Keratinocyte (primary cell): ENCODE data around the gene ZNF416. TPM values are rescaled to one million over a fixed set of nuclear protein-coding genes. Genes with fewer than 3 reads are reported as not detected.

ENCODE experiments used
- DNase-seq: peaks from one replicate; pipeline ENCODE4 v3.0.0-alpha.2; 2011; ENCODE audit warnings: low read depth, missing footprints, low spot score
- FAIRE-seq: peaks from 2 replicates; lab custom pipeline; 2011; peaks lifted over from hg19 to GRCh38; lab: Jason Lieb, UNC
- H2AFZ ChIP-seq: 2 replicates; pipeline ENCODE4 v1.6.0; 2012; ENCODE audit warnings: low read length, control low read depth, inconsistent platforms; ENCODE audit not compliant: control insufficient read depth
- H3K27ac ChIP-seq: 2 replicates; pipeline ENCODE4 v1.5.1; 2011; ENCODE audit warnings: low read length; ENCODE audit not compliant: control insufficient read depth, insufficient read depth
- H3K27me3 ChIP-seq: 3 replicates; pipeline ENCODE4 v1.6.0; 2011; ENCODE audit warnings: low read length; ENCODE audit not compliant: control insufficient read depth, insufficient read depth; ENCODE audit errors: extremely low read depth
- H3K36me3 ChIP-seq, 2 experiments: 2 replicates in 1 of 2; 3 replicates in 1 of 2; pipeline ENCODE4 v1.5.1; 2011; ENCODE audit warnings: low read length in 2 of 2, mild to moderate bottlenecking in 1 of 2; ENCODE audit not compliant: control insufficient read depth in 2 of 2, insufficient read depth in 2 of 2; ENCODE audit errors: extremely low read depth in 1 of 2
- H3K4me1 ChIP-seq: 3 replicates; pipeline ENCODE4 v1.5.1; 2011; ENCODE audit warnings: low read length; ENCODE audit not compliant: control insufficient read depth, insufficient read depth; ENCODE audit errors: extremely low read depth
- H3K4me2 ChIP-seq: 3 replicates; pipeline ENCODE4 v1.6.0; 2011; ENCODE audit warnings: low read depth, low read length; ENCODE audit not compliant: control insufficient read depth, insufficient read depth; ENCODE audit errors: extremely low read depth
- H3K4me3 ChIP-seq, 3 experiments: fragments of 200-600 bp in 1 of 3; sonication (generic) in 1 of 3; 2 replicates in 2 of 3; 3 replicates in 1 of 3; pipeline ENCODE4 v1.5.1; 2011 to 2016; ENCODE audit warnings: low read length in 3 of 3, mild to moderate bottlenecking in 3 of 3, control low read depth in 2 of 3, inconsistent platforms in 1 of 3, low read depth in 1 of 3, mixed read lengths in 1 of 3, mixed run types in 1 of 3, moderate library complexity in 1 of 3; ENCODE audit not compliant: control insufficient read depth in 2 of 3, insufficient read depth in 2 of 3; ENCODE audit errors: extremely low read depth in 1 of 3
- H3K79me2 ChIP-seq: 2 replicates; pipeline ENCODE4 v1.6.0; 2012; ENCODE audit warnings: low read length; ENCODE audit not compliant: control insufficient read depth, insufficient read depth
- H3K9ac ChIP-seq: 3 replicates; pipeline ENCODE4 v1.6.0; 2011; ENCODE audit warnings: low read length; ENCODE audit not compliant: control insufficient read depth, insufficient read depth; ENCODE audit errors: extremely low read depth
- H3K9me1 ChIP-seq: 3 replicates; pipeline ENCODE4 v1.6.0; 2011; ENCODE audit warnings: low read length; ENCODE audit not compliant: control insufficient read depth, insufficient read depth; ENCODE audit errors: extremely low read depth
- H3K9me3 ChIP-seq: 2 replicates; pipeline ENCODE4 v1.5.1; 2012; ENCODE audit warnings: low read depth, low read length; ENCODE audit not compliant: control insufficient read depth
- H4K20me1 ChIP-seq: 3 replicates; pipeline ENCODE4 v1.6.0; 2011; ENCODE audit warnings: low read length; ENCODE audit not compliant: control insufficient read depth, insufficient read depth; ENCODE audit errors: extremely low read depth
- EZH2 ChIP-seq: IDR thresholded peaks from one replicate; pipeline ENCODE4 v1.6.1; 2012; ENCODE audit warnings: inconsistent platforms, mild to moderate bottlenecking, low read length, moderate library complexity
- dilution Hi-C: fragments of 300-500 bp; cut with MboI; formaldehyde crosslinking; loops from one replicate; pipeline ENCODE4 v1.7.0; 2020; ENCODE audit warnings: low sequenced_read_pairs; ENCODE audit not compliant: extremely low pct_ligation_motif_present
- polyA plus RNA-seq, 5 experiments: library from polyadenylated mRNA; depleted of rRNA in 3 of 5; stranded (reverse) in 3 of 5; stranded (forward) in 1 of 5; unstranded in 1 of 5; fragments of >200 nt; gene quantifications; 1 replicate in 1 of 5; 2 replicates in 3 of 5; 3 replicates in 1 of 5; pipeline versions ENCODE4 v1.2.1 to v1.2.3, GENCODE V29; 2011 to 2012; ENCODE audit warnings: missing spikeins in 2 of 5, low read depth in 1 of 5, low replicate concordance in 1 of 5
- TF ChIP-seq, protein P1 (sequence below), 3 experiments: IDR thresholded peaks in 1 of 3; conservative IDR thresholded peaks in 1 of 3; optimal IDR thresholded peaks in 1 of 3; 2 replicates in 2 of 3; 3 replicates in 1 of 3; pipeline versions ENCODE3 to v1.5.1; 2011; ENCODE audit warnings: low read length in 3 of 3, mild to moderate bottlenecking in 3 of 3, moderate library complexity in 2 of 3, control low read depth in 1 of 3, inconsistent platforms in 1 of 3; ENCODE audit not compliant: insufficient read depth in 2 of 3; ENCODE audit errors: extremely low read depth in 1 of 3

ZNF416 gene
- polyA plus RNA-seq, 1 donor (not counting 4 experiments of a cell fraction or from before 2014, with no cell fraction given): 4.4 TPM

DNA sequence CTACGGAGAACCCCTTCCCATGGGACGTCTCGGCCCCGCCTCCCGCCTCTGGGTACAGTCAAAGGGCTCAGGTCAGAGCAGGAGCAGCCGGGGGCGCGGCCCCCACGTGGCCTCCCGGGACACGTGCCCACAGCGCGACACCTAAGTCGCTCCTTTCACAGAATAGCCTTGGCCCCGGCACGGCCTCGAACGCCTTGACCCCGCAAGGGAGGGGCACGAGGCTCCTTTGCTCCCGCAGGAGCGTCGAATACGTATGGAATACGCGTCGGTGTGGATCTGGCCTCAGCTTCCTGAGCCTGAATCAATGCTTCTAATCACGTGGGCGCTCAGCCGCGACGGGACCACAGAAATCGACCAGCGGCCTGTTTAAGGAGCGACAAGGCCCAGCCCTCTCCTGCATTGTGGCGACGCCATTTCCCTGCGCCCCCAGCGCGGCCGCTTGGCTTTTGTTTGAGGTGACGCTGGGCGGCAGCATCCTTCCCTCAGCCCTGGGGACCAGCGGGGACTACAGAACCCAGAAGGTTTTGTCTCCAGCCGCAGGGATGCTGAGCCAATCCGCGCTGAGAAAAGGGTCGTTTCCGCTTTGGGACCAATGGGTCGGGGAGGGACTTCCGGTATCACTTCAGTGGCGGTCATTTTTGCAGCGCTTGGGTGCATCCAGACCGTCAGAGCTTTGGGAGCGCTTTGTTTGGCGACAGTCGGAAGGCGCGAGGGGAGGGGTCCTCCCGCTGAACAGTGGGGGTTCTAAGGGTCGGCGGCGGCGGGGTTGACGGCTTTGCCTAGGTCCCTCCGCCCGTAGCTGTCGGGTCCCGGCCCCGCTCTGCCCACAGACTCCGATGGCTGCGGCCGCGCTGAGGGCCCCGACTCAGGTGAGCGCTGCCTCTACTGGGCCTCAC is 5.1 kb upstream of the ZNF416 start, which contains the start of gene ZIK1:
Gene ZIK1, plus strand, starts transcription at position 625 of the 896 bp plus-strand sequence. Its CDS starts 212 bp downstream, at position 837.
- Histone ChIP-seq H2AFZ (peak within 1 kb of the TSS; percentile 93), H3K9me1 (no peaks in the 10 kb centered on the region), H3K79me2 (peaks cover 2% of the 10 kb centered on the region), H3K4me2 (peak within 1 kb of the TSS; percentile 85), H3K9ac (peak within 1 kb of the TSS; percentile 47), H4K20me1 (no peaks in the 10 kb centered on the region), H3K27me3 (no peaks in the 10 kb centered on the region), H3K4me1 (peaks cover 20% of the 10 kb centered on the region), H3K27ac (peak within 1 kb of the TSS; percentile 31), H3K9me3 (peaks cover 12% of the 10 kb centered on the region), H3K4me3 (peak within 1 kb of the TSS; percentile 61 to 81 (median 73)), H3K36me3 (no peaks in the 10 kb centered on the region)
- no peak for TF ChIP-seq EZH2
- TF ChIP-seq, protein P1, sequence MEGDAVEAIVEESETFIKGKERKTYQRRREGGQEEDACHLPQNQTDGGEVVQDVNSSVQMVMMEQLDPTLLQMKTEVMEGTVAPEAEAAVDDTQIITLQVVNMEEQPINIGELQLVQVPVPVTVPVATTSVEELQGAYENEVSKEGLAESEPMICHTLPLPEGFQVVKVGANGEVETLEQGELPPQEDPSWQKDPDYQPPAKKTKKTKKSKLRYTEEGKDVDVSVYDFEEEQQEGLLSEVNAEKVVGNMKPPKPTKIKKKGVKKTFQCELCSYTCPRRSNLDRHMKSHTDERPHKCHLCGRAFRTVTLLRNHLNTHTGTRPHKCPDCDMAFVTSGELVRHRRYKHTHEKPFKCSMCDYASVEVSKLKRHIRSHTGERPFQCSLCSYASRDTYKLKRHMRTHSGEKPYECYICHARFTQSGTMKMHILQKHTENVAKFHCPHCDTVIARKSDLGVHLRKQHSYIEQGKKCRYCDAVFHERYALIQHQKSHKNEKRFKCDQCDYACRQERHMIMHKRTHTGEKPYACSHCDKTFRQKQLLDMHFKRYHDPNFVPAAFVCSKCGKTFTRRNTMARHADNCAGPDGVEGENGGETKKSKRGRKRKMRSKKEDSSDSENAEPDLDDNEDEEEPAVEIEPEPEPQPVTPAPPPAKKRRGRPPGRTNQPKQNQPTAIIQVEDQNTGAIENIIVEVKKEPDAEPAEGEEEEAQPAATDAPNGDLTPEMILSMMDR (optimal IDR thresholded peaks at IDR 0.05 in 1 of 3, IDR thresholded peaks at IDR 0.05 in 1 of 3, conservative IDR thresholded peaks at IDR 0.05 in 1 of 3; ENCODE audit: extremely low read depth in 1 of 3, insufficient read depth in 2 of 3, low read length in 3 of 3): peak in 1 of 3 experiments; percentile 11
- dilution Hi-C loops: no loop called here
- FAIRE-seq (peak; percentile 43), DNase-seq (no peak)

DNA sequence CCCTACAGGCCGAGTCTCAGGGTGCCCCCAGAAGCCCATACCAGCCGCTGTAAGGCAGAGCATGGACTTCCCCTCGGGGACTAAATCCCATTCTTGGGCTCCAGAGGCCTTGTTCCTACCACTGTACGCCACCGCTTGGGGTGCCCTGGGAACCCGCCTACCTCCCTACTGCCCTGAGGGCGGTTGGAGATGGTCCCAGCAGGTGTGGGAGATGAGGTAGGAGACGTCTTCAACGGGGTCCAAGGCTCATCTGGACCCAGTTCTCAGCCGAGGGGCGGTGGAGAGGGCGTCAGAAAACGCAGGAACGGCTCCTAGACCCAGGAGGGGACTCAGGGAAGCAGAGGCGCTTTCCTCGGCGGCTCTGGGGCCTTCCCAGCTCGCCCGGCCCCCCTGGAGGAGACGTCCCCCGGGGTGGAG is 4.4 kb upstream of the ZNF416 start:
- Histone ChIP-seq H3K4me3 (peak overlapping the region in 1 of 3 experiments; percentile 73), H3K27ac (no peak overlapping the region), H3K9me1 (no peaks in the 10 kb centered on the region), H3K9ac (no peak overlapping the region), H3K27me3 (no peaks in the 10 kb centered on the region), H2AFZ (peak overlapping the region; percentile 93), H3K36me3 (no peaks in the 10 kb centered on the region), H4K20me1 (no peaks in the 10 kb centered on the region), H3K4me1 (peaks cover 20% of the 10 kb centered on the region), H3K4me2 (peak overlapping the region; percentile 85), H3K79me2 (peaks cover 6% of the 10 kb centered on the region), H3K9me3 (peaks cover 12% of the 10 kb centered on the region)
- dilution Hi-C loops: no loop called here
- TF ChIP-seq, protein P1 (optimal IDR thresholded peaks at IDR 0.05 in 1 of 3, IDR thresholded peaks at IDR 0.05 in 1 of 3, conservative IDR thresholded peaks at IDR 0.05 in 1 of 3; ENCODE audit: extremely low read depth in 1 of 3, insufficient read depth in 2 of 3, low read length in 3 of 3): no peak
- no peak for TF ChIP-seq EZH2
- DNase-seq (no peak), FAIRE-seq (no peak)
